ENCODE measurements around the gene TMEM187.

The TMEM187 gene

DNA sequence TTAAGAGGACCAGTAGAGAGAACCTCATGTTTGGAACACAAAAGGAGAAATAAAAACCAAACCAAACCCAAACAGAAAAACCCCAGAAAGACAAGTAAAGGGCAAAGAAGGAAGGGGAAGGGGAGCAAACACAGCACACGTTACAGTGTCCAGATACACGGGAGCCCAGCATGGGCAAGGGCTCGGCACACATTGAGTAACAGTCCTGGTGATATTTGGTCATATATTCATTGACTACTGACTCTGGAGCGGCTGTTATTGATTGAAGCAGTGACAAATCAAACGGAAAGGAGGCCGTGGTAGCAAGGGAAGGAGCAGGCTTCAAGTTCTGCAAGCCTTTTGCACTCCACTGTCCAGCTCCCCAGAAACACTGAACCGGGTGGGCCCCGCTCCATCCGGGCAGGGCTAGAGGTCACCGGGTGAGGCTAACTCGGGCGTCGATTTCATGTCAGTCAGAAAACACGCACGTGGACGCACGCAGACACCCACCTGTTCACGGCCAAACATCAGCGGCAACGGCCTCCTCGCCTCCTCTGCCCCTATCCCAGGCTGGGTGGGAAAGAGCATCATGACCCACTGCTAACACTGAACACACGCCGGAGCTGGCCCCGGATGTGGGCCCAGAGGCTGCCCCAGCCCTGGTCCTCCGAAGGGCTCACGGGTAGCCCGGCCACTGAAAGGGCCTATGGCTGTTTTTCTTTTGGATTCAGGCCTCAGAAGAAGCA is 50.9 kb downstream of the TMEM187 start:
- no peak for DNase-seq

DNA sequence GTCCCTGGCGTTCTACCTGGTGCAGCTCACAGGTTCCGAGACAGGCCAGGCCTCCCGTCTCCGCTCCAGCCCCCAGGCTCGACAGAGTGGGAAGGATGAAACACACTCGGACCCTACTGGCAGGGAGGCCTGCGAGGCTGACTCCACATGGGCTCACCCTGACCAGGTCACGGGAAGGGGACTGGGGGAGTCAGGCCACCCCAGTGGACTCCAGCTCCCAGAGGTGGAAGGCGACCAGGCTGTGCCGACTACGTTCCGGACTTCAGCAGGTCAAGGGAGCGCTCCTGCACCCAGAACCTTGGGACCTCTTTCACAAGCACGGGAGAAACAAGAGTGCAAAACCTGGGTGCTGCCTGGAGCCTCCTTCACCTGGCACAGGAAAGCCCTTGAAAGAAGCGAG is 51.7 kb downstream of the TMEM187 start:
- DNase-seq, result no peak

DNA sequence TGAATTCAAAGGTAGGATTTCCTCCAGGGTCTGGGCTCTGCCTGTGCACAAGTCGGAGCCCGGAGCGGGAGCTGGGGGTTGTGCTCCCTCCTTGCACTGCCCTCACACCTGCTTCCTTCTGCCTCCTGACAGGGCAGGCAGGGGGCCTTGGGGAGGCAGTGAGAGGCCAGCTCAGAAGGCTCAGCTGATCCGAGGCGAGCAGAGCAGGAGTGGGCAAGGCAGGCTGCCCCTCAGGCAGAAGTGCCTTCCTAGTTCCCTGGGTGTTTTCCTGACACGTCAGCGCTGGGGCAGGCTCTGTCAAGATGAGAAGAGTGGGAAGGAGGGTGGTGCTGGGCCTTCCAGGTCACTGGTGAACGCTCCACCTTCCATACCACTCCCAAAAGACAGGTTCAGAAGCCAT is 52.7 kb downstream of the TMEM187 start:
- DNase-seq, result no peak

DNA sequence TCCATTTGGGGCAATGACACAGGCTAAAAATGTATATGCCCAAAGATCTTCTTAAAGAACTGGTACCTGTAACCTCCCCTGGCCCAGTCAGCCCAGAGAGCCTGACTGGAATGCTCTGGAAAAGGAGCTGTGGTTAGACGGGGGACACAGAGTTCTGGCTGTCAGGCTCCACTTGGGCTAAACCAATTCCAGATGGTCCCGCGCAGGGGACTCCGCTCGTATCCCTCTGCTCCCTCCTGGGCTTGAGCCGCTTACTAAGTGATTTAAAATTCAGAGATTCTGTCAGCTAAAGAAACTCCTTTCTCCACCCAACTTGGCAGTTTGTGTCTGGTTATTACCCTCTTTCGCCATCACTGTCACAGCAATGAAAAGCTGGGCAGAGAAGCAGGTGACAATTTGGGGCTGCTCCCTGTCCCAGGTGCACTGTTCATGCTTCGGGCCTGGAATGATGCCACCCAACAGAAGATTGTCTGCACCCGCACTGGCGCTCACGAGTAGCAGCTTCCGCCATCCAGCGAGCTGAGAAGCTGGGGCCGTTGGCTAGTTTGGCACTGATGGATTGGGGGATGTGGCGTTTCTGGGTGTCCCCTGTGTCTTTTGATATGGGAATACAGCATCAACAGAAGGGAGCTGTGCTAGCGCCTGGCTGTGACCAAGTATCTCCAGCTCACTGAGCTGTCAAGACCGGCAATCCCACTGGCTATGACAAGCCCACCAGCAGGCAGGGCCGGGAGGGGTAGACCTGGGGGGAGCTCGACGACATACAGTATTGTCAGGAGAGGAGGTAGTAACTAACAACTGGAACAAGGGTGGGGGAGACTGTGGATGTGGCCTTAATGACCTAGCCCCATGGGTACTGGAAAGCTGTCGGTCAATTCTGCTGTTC is 53.8 kb downstream of the TMEM187 start:
- no peak for DNase-seq

- no peak for DNase-seq
Observed at GRCh38 chrX:154027022-154027402, 54.5 kb downstream of the TMEM187 start.

DNA sequence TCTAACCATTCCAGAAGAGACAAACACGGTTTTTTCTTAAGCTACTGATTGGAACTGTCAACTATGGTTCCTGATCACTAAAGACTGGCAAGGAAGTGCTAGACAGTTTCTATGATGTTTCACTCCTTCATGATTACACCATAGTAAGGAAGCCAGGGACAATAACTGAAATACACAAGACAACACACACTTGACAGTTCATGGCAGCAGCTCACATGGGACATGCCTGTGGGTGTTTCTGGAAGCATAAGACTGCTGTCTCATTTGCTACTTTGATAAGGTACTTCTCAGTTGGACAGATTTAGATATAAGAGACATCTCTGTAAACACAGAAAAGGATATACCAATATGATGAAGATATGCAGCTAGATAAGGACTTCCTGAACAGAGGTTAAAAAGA is 55.4 kb downstream of the TMEM187 start:
- no peak for DNase-seq

- no peak for DNase-seq
Observed at GRCh38 chrX:154028502-154029184, 56.1 kb downstream of the TMEM187 start.

DNA sequence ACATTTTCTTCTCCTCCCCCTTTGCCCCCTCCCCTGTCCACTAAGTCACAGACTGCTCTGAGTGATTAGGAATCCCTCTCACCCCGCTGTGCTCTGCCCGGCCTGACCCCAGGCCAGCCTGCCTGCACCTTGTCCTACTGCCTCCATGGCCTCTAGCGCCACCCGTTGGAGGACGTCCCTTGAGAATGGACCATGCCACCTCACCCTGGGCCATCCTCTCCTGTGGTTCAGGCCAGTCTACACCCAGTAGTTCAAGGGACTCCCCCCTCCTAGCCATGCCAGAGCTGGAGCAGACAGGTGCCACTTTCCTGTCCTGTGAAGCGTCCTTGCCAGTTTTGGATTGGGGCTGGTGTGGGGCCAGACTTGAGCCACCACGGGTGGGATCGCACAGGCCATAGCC is 56.9 kb downstream of the TMEM187 start:
- no peak for DNase-seq

DNA sequence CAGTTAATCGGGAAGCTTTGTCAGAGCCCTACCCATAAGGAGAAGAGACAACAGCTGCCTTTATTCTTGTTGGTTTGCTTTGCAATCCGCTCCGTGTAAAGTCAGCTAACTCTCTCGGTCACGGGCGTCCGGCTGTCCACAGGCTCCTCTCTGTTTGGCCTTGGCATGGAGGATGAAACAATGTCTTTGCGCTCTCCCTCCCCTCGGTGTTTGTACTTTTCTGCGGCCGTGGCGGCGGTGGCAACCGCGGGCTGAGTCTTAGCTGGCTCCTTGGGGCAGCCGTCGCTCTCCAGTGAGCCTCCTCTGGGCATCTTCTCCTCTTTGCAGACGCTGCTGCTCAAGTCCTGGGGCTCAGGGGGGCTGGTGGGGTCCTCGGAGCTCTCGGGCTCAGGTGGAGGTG is 57.7 kb downstream of the TMEM187 start:
- DNase-seq, result no peak

DNA sequence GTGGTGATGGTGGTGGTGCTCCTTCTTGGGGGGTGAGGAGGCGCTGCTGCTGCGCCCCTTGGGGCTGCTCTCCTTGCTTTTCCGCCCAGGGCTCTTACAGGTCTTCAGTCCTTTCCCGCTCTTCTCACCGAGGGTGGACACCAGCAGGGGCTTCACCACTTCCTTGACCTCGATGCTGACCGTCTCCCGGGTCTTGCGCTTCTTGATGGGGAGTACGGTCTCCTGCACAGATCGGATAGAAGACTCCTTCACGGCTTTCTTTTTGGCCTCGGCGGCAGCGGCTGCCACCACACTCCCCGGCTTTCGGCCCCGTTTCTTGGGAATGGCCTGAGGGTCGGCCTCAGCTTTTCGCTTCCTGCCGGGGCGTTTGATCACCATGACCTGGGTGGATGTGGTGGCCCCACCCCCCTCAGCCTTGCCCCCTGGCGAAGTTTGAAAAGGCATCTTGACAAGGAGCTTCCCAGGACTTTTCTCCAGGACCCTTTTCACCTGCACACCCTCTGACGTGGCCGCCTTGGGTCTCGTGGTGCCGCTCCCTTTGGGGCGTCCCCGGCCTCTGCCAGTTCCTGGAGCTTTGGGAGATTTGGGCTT is 58.3 kb downstream of the TMEM187 start:
- no peak for DNase-seq

- no peak for DNase-seq
Observed at GRCh38 chrX:154032160-154032559, 59.6 kb downstream of the TMEM187 start.

- DNase-seq, result no peak
Observed at GRCh38 chrX:154032653-154033052, 60.1 kb downstream of the TMEM187 start.
